Vagina (tissue), 2 donors: Measurements from ENCODE around the gene CLEC16A.

ENCODE experiments used
- CTCF ChIP-seq, 3 experiments: fragments of 450-650 bp in 2 of 3; fragments of 200-600 bp in 1 of 3; sonication (generic) in 1 of 3; IDR thresholded peaks; one replicate each; pipeline ENCODE4 v1.5.1; 2017 to 2019; ENCODE audit warnings: antibody characterized with exemption in 3 of 3, mild to moderate bottlenecking in 2 of 3, moderate library complexity in 2 of 3
- POLR2A ChIP-seq, 2 donors: fragments of 450-650 bp; IDR thresholded peaks; one replicate each; pipeline ENCODE4 v1.6.1; 2017; ENCODE audit warnings: antibody characterized with exemption in 2 of 2, mild to moderate bottlenecking in 2 of 2, moderate library complexity in 2 of 2

- no peak for TF ChIP-seq CTCF (IDR thresholded peaks at IDR 0.05)
- no peak for TF ChIP-seq POLR2A (IDR thresholded peaks at IDR 0.05)
These were observed 1.9 kb downstream of the CLEC16A start for GRCh38 chr16:10946308-10946707.
